Activated naive CD4-positive, alpha-beta T cell (primary cell): Measurements from ENCODE around the gene NPPB.
A peak's percentile ranks its signal among the peaks of the same experiment; 100 is the strongest.
"Not testable (repeated sequence)": the region's sequence is repeated elsewhere in the genome, so short reads cannot be mapped to it uniquely, and the experiment has no call there.

Source experiments
- DNase-seq, 4 experiments: peaks; one replicate each; lab custom pipeline; 2025; lab: John Stamatoyannopoulos, UW

The NPPB gene

GRCh38 chr1:11858613-11858967 lies at the start of gene NPPB:
Gene NPPB (minus strand): TSS chr1:11858945. CDS start chr1:11858833, 112 bp downstream.
- DNase-seq: no peak

DNA sequence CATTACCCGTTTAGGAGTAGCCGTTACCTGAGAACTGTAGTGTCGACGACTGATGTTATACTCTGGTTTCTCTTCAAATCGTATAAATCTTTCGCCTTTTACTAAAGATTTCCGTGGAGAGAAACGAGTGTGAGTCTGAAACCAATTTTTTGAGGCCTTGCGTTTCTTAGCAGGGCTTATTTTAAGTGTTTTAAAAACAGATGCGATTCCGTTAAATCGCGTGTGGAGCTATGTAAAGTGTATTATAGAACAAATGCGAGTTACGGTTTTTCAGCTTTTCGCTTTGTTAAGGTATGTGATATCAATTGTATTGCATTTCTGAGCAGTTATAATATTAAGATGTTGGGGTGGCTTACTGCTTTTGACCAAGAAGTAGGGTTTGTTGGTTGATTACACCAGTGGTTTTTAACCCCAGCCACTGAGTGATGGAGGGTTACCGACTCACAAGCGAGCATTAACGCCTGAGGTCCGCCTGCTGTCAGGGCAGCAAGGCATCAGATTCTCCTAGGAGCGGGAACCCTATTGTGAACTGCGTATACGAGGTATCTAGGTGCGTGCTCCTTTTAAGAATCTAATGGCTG lies 49.4 kb upstream of the NPPB start:
- peak; percentile 50 to 78 (median 68) for DNase-seq

- peak; percentile 73 to 86 (median 75) for DNase-seq
Measured at GRCh38 chr1:11907275-11908094, 48.7 kb upstream of the NPPB start.

- DNase-seq: no peak
Measured at GRCh38 chr1:11906870-11907269, 48.1 kb upstream of the NPPB start.

- DNase-seq: no peak
Measured at GRCh38 chr1:11904978-11905377, 46.2 kb upstream of the NPPB start.

DNA sequence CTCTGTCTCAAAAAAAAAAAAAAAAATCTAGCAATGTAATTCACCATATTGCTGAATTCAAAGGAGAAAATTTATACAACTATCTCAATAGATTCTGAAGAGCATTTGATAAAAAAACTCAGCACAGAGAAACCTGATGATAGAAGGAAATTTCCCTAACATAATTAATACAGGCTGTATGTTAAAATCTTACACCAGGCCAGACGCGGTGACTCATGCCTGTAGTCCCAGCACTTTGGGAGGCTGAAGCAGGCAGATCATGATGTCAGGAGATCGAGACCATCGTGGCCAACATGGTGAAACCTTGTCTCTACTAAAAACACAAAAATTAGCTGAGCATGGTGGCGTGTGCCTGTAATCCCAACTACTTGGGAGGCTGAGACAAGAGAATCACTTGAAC lies 45.4 kb upstream of the NPPB start:
- DNase-seq: not testable (repeated sequence)

DNA sequence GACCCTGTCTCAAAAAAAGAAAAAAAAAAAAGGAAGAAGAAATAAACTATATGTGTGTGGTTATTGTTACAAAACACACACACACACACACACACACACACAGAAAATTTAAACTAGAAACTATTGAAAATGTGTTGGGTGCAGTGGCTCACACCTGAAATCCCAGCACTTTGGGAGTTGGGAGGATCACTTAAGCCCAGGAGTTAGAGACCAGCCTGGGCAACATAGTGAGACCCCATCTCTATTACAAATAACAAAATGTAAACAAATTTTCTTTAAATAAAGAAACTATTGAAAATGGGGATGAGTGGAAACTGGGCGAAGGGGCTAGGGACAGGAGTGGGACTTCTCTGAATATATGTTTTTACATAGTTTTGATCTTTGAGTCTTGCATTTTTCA lies 44.5 kb upstream of the NPPB start:
- no peak for DNase-seq

- not testable (repeated sequence) for DNase-seq
Measured at GRCh38 chr1:11901446-11901845, 42.7 kb upstream of the NPPB start.

DNA sequence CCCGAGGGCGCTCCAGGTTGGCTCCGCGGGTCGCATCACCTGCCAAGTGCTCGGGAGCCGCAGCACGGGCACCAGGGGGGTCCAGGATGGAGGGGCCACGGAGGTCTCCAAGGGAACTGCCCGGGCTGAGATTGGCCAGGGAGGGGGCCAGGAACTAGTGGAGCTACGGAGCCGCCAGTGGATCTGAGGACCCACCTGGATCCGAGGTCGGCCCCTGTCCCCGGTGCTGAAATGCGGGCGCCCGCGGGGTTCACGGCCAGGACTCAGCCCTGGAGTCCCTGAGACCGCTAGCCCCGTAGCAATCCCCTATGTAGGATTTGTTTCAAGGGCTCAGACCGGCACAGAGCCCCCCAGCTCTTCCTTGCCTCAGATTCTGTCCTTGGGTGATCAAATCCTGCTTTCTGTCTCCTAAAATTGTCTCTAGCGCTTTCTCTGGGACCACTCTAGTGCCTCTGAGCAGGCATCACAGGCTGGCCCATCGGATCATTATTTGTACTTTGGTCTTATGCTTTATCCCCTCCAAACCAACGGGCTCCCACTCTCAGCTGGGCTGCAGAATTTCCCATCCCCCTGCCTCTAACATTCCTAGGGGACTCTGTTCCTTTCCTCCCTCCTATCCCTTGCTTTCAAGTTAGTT lies 40.2 kb upstream of the NPPB start:
- peak in 1 of 4 experiments; percentile 8 for DNase-seq

DNA sequence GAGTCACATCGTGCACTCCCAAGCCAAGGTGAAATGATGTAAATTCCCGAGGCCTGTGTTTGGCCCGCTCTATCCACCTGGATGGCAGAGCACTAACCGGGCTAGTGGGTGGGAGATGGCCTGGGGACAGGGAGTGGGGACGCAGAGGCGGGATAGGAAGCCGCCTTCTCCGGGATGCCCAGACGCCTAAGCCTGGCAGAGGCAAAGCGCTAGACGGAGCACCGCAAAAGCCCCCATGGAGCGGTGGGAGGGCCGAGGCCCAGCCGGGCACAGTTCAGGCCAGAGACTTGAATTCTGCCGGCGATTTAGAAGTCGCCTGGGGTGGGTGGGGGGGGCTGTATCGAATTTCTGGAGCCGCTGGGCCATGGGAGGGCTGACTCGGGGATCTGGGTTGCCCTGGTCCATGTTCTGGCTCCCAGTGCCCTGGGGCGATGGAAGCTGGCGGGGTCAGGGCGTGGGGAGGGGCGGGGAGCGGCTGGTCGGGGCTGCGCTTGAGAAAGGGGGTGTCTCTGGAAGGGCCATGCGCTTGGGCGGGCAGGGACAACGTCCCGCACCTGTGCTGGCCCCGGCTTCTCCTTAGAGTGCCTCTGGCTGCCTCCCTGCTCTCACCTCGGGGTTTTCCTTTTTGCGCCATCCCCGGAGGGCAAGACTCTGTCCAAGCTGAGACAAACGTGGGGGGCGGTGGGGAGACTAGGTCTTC lies 39.5 kb upstream of the NPPB start:
- no peak for DNase-seq

GRCh38 chr1:11894501-11894900 lies 35.8 kb upstream of the NPPB start:
- DNase-seq: not testable (repeated sequence)

- peak; percentile 13 to 65 (median 40) for DNase-seq
Measured at GRCh38 chr1:11893907-11894251, 35.1 kb upstream of the NPPB start.

- no peak for DNase-seq
Measured at GRCh38 chr1:11891433-11892186, 32.9 kb upstream of the NPPB start.

DNA sequence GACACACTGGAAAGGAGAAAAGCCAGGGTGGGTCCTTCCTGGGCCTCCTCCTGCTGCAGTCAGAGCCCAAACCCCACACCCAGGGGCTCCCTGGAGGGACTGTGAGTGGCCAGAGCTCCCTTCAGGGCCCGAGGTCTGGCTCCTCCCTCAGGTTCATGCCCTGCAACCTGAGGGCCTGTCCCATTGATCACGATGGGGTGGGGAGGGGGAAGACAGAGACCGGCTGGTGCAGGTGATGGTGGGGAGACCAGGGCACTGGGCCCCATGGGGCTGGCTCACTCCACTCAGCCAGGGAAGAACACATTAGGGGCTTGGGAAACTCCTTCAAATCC lies 30.1 kb upstream of the NPPB start:
- no peak for DNase-seq

DNA sequence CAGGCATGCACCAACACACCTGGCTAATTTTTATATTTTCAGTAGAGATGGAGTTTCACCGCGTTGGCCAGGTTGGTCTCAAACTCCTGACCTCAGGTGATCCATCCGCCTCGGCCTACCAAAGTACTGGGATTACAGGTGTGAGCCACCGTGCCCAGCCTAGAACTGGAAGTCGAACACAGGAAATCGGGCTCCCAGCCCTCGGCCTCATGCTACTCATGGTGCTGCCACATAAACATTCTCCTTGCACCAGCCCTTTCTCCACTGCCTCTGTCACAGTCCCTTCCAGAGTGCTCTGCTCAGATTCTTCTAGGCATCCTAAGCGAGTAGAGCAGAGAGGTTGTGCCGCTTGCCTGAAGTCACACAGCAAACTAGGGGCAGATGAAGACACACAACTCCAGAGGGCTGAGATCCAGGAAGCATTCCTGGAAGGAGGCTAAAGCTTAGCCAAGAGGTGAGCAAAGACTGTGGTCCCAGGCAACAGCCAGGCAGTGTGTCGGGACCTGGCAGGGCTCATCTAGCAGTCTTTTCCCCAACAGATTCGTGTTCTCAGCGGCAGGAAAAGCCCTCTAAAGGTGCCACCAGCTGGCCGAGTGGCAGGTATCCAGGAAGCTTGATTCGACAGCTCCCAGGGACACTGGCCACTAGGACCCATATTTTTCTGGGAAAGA lies 29.6 kb upstream of the NPPB start:
- no peak for DNase-seq

GRCh38 chr1:11887666-11888007 lies 28.9 kb upstream of the NPPB start:
- DNase-seq: no peak

- no peak for DNase-seq
Measured at GRCh38 chr1:11886986-11887665, 28.4 kb upstream of the NPPB start.

DNA sequence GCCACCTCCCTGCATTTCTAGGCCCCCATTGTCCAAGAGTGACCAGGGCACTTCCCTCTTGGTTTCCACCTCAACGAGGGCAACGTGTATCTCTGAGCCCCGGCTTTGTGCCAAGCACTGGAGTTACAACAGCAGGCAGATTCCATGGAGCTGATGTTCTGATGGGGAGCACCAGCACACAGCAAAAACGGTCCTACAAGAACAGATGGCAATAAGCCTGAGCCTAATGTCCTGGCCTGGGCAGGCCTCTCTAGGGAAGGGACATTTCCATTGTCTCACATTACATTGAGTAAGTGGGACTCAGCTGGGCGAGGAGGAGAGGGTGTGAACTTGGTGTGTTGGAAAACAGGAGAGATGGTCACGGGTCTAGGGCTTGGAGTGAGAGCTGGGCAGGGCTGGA lies 27.2 kb upstream of the NPPB start:
- no peak for DNase-seq

GRCh38 chr1:11882814-11883538 lies 24.2 kb upstream of the NPPB start:
- no peak for DNase-seq

DNA sequence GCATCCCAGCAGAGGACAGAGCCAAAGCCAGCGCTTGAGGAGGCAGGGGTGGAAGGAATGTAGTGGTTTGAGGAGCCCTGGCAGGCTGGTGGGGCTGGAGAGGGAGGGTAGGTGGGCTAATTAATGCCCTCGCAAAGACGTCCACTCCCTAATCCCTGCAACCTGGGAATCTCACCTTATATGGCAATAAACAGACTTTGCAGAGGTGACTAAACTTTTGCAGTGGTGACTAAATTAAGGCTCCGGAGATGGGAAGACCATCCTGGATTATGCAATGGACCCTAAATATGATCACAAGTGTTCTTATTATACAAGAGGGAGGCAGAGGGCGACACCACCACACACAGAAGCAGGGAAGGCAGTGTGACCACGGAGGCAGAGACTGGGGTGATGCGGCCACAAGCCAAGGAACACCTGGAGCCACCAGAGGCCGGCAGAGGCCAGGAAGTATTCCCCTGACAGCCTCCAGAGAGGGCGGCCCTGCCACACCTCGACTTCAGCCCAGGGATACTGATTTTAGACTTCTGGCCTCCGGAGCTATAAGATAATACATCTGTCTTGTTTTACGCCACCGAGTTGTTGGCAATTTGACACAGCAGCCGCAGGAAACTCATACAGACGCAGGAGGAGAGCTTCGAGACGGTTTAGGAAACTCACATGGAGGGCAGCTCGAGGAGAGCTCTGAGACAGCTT lies 23.1 kb upstream of the NPPB start:
- DNase-seq: no peak
